OCI-LY1 (cell line): ENCODE measurements around the gene SCAF8.
A peak's percentile ranks its signal among the peaks of the same experiment; 100 is the strongest.

Experiments used
- H2AFZ ChIP-seq: fragments of 200-600 bp; sonication (generic), shearing (Covaris generic); 2 replicates; pipeline ENCODE4 v1.6.0; 2014; ENCODE audit warnings: antibody characterized with exemption, mild to moderate bottlenecking, low read length
- H3F3A ChIP-seq: fragments of 200-600 bp; sonication (generic), shearing (Covaris generic); 2 replicates; pipeline ENCODE4 v1.6.0; 2014; ENCODE audit warnings: mild to moderate bottlenecking, antibody characterized with exemption, low read length, moderate library complexity; ENCODE audit not compliant: insufficient read depth
- H3K27ac ChIP-seq: fragments of 200-600 bp; sonication (generic); 2 replicates; pipeline ENCODE4 v1.5.1; 2014; ENCODE audit warnings: low read length, mixed run types, mild to moderate bottlenecking, low read depth; ENCODE audit not compliant: poor library complexity, severe bottlenecking
- H3K27me3 ChIP-seq: fragments of 200-600 bp; sonication (generic); 2 replicates; pipeline ENCODE4 v1.6.0; 2014; ENCODE audit warnings: antibody characterized with exemption, mild to moderate bottlenecking, low read length, moderate library complexity; ENCODE audit not compliant: insufficient read depth
- H3K36me3 ChIP-seq: fragments of 200-600 bp; sonication (generic); 2 replicates; pipeline ENCODE4 v1.6.1; 2014; ENCODE audit warnings: mild to moderate bottlenecking, antibody characterized with exemption, low read length, moderate library complexity, mixed read lengths; ENCODE audit not compliant: insufficient read depth
- H3K4me1 ChIP-seq: fragments of 200-600 bp; sonication (generic); 2 replicates; pipeline ENCODE4 v1.5.1; 2014; ENCODE audit warnings: mild to moderate bottlenecking, low read length, moderate library complexity; ENCODE audit not compliant: insufficient read depth, severe bottlenecking
- H3K4me2 ChIP-seq: fragments of 200-600 bp; sonication (generic), shearing (Covaris generic); 2 replicates; pipeline ENCODE4 v1.6.1; 2014; ENCODE audit warnings: low read length
- H3K4me3 ChIP-seq: fragments of 200-600 bp; sonication (generic); 2 replicates; pipeline ENCODE4 v1.5.1; 2014; ENCODE audit warnings: low read length, low read depth, mild to moderate bottlenecking, mixed read lengths; ENCODE audit not compliant: poor library complexity, severe bottlenecking
- H3K79me2 ChIP-seq: fragments of 200-600 bp; shearing (Covaris generic); 2 replicates; pipeline ENCODE4 v1.6.1; 2016; ENCODE audit warnings: mixed run types, low read length, mixed read lengths; ENCODE audit not compliant: insufficient read depth
- H3K9ac ChIP-seq: fragments of 200-600 bp; sonication (generic), shearing (Covaris generic); 2 replicates; pipeline ENCODE4 v1.6.1; 2014; ENCODE audit warnings: mild to moderate bottlenecking, low read length, mixed read lengths
- H3K9me2 ChIP-seq: fragments of 200-600 bp; sonication (generic), shearing (Covaris generic); 2 replicates; pipeline ENCODE4 v1.6.1; 2014; ENCODE audit warnings: low read depth, mild to moderate bottlenecking, low read length, mixed read lengths
- H3K9me3 ChIP-seq: fragments of 200-600 bp; shearing (Covaris generic); 2 replicates; pipeline ENCODE4 v1.6.1; 2014; ENCODE audit warnings: low read length, mixed read lengths
- H4K20me1 ChIP-seq: fragments of 200-600 bp; sonication (generic), shearing (Covaris generic); 2 replicates; pipeline ENCODE4 v1.6.0; 2016; ENCODE audit warnings: mild to moderate bottlenecking, low read length; ENCODE audit not compliant: insufficient read depth
- CTCF ChIP-seq: fragments of 200-600 bp; sonication (generic), shearing (Covaris generic); IDR thresholded peaks from 2 replicates; pipeline ENCODE4 v1.5.1; 2017; ENCODE audit warnings: mild to moderate bottlenecking, antibody characterized with exemption, low read length, moderate library complexity, mixed read lengths
- EZH2 ChIP-seq: fragments of 200-600 bp; sonication (generic), shearing (Covaris generic); IDR thresholded peaks from 2 replicates; pipeline ENCODE4 v1.8.0; 2017; ENCODE audit warnings: borderline replicate concordance, mixed run types, mild to moderate bottlenecking, antibody characterized with exemption, low read length, moderate library complexity, mixed read lengths

The SCAF8 gene

GRCh38 chr6:154815938-154816820, 83.0 kb downstream of the SCAF8 start:
- TF ChIP-seq CTCF, result no peak
- TF ChIP-seq EZH2, result no peak
- H3K27ac ChIP-seq, result peak overlapping the region; percentile 56
- H3K4me1 ChIP-seq, result peaks cover 32% of the 10 kb centered on the region
- no peaks in the 10 kb centered on the region for H3K9me3 ChIP-seq
- H3K27me3 ChIP-seq, result no peaks in the 10 kb centered on the region
- no peak overlapping the region for H2AFZ ChIP-seq
- H3K36me3 ChIP-seq, result peaks cover 91% of the 10 kb centered on the region
- no peaks in the 10 kb centered on the region for H3K79me2 ChIP-seq
- H3F3A ChIP-seq, result peaks cover 3% of the 10 kb centered on the region; the same call in 1 of the 2 replicates
- H3K4me3 ChIP-seq, result no peak overlapping the region
- no peak overlapping the region for H3K9ac ChIP-seq
- H3K9me2 ChIP-seq, result no peaks in the 10 kb centered on the region
- no peaks in the 10 kb centered on the region for H4K20me1 ChIP-seq
- no peak overlapping the region for H3K4me2 ChIP-seq

GRCh38 chr6:154821099-154821498, 87.9 kb downstream of the SCAF8 start:
- Histone ChIP-seq H3K4me3 (no peak overlapping the region), H3K27me3 (no peaks in the 10 kb centered on the region), H3F3A (no peaks in the 10 kb centered on the region; the same call in 1 of the 2 replicates), H3K4me1 (peaks cover 1% of the 10 kb centered on the region), H2AFZ (no peak overlapping the region), H3K79me2 (no peaks in the 10 kb centered on the region), H3K9me3 (no peaks in the 10 kb centered on the region), H3K27ac (no peak overlapping the region), H3K4me2 (no peak overlapping the region), H3K36me3 (peaks cover 97% of the 10 kb centered on the region), H3K9me2 (no peaks in the 10 kb centered on the region), H4K20me1 (no peaks in the 10 kb centered on the region), H3K9ac (no peak overlapping the region)
- TF ChIP-seq CTCF, result no peak
- TF ChIP-seq EZH2, result no peak

- H3K36me3 ChIP-seq, result peaks cover 95% of the 10 kb centered on the region
- no peak overlapping the region for H3K4me3 ChIP-seq
- H3K9me3 ChIP-seq, result no peaks in the 10 kb centered on the region
- H3K27ac ChIP-seq, result no peak overlapping the region
- H3K79me2 ChIP-seq, result no peaks in the 10 kb centered on the region
- H3K9ac ChIP-seq, result no peak overlapping the region
- no peaks in the 10 kb centered on the region for H4K20me1 ChIP-seq
- no peak overlapping the region for H2AFZ ChIP-seq
- no peaks in the 10 kb centered on the region; the same call in 1 of the 2 replicates for H3F3A ChIP-seq
- no peak overlapping the region for H3K4me2 ChIP-seq
- H3K27me3 ChIP-seq, result no peaks in the 10 kb centered on the region
- H3K9me2 ChIP-seq, result no peaks in the 10 kb centered on the region
- no peaks in the 10 kb centered on the region for H3K4me1 ChIP-seq
- TF ChIP-seq EZH2, result no peak
- no peak for TF ChIP-seq CTCF
Measured at GRCh38 chr6:154821638-154822037, 88.4 kb downstream of the SCAF8 start.
